Measurements from ENCODE around the gene FRS3.

DNA sequence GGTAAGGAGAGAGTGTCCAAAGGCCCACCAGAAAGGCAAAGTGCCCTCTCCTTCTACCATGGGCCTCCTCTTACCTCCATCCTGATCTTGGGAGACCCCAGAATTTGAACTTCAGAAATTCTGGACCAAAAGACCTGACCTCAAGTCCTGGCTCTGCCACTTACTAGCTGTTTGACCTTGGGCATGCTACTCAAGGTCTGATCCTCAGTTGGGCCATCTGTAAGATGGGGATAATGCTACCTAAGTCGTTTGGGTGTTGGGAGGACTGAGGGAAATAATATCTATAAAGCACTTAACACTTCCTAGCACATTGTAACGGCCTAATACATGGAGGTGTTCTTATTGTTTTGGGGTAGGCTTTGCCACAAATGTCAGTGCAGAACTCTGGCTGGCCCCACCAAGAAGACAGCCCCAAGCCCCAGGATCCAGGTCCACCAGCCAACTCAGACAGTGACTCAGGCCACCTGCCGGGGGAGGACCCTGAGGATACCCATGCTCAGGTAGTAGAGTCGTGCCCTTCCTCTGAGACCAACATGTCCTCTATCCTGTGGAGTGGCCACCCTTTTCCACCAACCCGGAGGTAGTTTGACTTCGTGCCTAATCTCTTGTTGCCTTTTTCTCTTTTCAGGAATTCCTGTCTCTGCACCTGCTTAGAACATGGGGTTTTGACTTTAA, 3.5 kb upstream of the FRS3 start:
- TF ChIP-seq CTCF (conservative IDR thresholded peaks at IDR 0.05; ENCODE audit: low read length) = no peak
- TF ChIP-seq EZH2phosphoT487 (IDR thresholded peaks at IDR 0.05; ENCODE audit: borderline replicate concordance, low read depth, low read length) = no peak
